HuH-7.5 (cell line): ENCODE results near the gene RNF130.
A peak's percentile ranks its signal among the peaks of the same experiment; 100 is the strongest.

Source experiments
- DNase-seq: peaks from one replicate; pipeline ENCODE4 v3.0.0; 2011; ENCODE audit warnings: low spot score

Gene RNF130, protein sequence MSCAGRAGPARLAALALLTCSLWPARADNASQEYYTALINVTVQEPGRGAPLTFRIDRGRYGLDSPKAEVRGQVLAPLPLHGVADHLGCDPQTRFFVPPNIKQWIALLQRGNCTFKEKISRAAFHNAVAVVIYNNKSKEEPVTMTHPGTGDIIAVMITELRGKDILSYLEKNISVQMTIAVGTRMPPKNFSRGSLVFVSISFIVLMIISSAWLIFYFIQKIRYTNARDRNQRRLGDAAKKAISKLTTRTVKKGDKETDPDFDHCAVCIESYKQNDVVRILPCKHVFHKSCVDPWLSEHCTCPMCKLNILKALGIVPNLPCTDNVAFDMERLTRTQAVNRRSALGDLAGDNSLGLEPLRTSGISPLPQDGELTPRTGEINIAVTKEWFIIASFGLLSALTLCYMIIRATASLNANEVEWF

DNA sequence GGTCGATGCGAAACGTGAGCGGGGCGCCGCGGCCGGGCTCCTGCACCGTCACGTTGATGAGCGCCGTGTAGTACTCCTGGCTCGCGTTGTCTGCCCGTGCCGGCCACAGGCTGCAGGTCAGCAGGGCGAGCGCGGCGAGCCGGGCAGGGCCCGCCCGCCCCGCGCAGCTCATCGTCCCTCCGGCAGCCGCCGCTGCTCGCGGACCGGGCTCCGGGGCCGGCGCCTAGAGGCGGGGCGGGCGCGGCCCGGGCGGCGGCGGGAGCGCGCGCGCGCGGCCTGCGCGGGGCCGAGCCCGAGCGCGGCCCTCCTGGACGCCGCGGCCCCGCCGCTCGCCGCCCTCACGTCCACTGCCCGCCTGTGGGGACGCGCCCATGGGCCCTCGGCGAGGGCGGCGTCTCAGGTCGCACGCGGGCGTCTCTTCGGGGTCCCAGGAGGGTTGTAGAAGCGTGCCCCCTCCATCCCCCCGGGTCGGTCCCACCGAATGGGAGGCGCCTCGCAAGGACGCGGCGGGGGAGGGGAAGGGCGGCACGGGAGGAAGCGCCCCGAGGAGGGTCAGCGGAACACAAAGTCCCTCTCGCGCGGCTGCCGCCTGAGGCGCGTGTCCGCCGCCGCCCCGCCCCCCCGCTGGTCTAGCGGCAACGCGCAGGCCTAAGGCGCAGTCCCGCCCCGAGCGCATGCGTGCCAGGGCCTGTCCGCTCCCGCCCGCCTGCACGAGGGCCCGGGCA lies at the start of gene RNF130:
TSS of gene RNF130 (minus strand) at position 229 of the 725 bp plus-strand sequence. CDS start at position 172, 57 bp downstream.
- DNase-seq = peak; percentile 95

DNA sequence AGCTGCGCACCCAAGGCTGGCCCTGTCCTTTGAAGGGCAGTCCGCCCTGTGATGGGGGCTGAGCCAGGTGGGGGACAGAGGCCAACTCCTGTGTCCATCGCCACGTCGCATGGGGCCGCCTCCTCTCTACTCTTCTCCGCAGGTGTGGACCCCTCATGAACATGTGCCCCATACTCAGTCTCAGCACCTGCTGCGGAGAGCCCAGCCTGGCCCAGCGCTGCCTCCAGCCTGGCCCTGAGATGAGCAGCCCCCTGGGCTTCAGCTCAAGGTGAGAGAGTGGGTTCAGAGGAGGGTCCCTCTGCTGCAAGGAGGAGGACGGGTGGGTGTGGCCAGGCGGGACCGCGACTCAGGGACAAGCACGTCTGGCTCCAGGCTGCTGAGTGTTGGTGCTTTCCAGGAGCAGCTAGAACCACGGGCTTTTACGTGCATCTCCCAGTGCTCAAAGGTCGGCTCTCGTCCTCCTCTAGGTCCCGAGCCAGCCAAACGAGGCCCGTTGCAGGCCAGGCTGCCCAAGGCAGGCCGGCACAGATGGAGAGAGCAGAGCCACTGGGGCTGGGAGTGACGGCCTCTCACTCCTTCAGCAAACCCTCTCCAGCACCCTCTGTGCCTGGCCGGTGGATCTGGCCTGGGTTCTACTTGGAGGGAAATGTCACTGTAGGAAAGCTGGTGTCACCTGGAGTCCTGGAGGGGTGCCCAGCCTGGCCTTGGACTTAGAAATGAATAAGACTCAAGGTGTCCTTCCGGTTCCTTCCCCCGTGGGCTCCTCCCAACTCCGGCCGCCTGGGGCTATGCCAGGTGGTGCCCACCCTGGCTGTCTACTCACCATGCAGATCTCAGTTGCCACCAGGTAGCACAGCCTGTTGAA lies 48.9 kb upstream of the RNF130 start:
- DNase-seq = no peak

DNA sequence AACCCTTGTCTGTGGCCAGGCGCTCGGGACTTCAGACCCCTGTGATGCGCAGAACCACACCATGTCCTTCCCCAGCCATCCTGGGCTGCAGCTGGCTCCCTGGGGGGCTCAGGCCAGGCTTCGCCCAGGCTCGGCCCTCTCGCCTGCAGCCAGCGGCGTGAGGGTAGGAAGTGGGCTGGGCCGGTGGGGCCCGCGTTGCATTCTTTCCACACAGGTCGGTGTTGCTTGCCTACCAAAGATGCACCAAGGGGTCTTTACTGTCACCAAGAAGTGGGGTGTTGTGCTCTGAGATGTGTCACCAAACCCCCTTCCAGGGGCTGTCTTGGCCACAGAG lies 48.3 kb upstream of the RNF130 start:
- DNase-seq = no peak

DNA sequence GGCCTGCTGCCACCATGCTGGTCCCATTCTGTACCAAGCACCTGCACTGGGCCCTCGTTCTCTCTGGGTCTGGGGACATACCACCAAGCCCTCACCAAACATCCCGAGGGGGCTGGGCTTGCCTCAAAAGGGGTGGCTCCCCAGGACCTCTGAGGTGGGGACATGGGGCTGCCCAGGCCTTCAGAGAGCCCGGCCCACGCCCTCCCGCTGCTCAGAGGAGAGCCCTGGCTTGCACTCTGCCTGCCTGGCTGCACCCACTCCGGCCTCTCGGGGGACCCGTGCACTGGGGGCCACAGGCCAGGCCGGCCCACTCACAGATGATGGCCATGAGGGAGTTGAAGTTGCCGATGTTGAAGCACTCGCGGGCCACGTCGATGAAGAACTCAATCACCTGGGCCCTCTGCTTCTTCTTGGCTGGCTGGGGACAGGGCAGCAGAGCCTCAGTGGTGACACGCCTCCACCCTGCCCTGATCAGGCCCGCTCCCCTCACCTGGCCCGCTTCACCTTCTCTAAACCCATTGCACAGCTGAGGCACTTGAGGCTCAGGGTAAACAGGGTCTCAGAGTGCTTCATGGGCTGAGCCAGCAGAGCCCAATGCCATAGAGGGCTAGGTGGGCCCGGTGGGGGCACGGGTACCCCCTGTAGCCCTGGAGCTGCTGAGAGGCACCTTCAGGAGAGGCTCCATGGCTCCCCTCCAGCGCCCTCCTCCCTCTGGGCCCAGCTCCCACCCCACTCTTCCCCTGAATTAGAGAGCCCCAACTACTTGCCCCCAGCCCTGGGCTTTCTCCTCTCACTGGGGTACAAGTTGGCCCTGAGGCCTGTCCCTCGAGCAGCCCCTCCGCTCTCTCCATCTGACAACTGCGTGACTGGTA lies 47.7 kb upstream of the RNF130 start:
- no peak for DNase-seq

DNA sequence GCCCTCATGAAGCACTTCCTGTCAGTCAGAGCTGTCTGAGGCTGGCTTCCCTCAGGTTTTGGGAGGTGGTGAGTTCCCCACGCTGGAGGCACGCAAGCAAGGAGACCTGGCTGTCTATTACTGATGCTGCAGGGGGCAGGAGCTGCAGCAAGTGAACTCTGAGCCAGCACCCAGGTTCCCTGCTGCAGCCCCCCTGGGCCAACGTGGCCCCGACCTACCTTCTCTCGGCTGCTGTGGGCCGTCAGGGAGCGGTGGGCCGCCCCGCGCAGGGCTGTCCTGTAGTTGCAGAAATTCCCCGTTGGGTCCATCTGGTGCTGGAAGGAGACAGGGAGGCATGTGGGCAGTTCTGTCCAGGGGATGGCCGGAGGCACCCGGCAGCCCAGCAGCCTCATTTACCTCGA lies 46.8 kb upstream of the RNF130 start:
- no peak for DNase-seq

DNA sequence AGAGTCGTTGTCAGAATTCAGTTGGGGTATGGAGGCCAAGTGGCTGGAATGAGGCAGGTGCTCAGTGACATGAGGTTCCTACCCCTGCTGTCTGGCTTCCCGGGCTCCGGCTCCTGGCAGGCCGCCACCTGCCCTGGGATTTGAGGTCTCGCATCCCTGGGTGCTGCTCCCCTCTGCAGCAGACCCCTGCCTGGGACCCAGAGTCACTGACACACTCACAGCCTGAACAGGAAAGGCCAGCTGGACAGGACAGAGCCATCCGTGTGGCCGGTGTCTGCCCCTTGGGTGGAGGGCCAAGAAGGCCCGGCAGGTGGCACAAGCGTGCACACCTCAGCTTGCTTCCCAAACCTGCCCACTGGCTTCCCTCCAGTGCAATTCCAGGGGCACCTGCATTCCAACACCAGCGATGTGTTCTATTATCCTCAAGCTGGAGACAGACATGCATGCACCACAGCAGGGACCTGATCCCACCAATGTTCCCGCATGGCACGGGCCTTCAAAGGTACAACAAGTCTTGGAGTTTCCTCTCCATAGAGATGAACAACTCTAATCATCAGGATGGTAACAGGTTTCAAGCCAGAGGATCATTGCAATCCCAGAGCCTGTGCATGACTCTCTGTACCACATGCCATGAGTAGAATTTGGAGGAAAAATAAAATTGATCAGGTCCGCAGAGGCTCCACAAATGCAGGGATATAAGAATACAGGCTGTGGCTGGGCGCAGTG lies 45.6 kb upstream of the RNF130 start:
- DNase-seq = peak; percentile 87

DNA sequence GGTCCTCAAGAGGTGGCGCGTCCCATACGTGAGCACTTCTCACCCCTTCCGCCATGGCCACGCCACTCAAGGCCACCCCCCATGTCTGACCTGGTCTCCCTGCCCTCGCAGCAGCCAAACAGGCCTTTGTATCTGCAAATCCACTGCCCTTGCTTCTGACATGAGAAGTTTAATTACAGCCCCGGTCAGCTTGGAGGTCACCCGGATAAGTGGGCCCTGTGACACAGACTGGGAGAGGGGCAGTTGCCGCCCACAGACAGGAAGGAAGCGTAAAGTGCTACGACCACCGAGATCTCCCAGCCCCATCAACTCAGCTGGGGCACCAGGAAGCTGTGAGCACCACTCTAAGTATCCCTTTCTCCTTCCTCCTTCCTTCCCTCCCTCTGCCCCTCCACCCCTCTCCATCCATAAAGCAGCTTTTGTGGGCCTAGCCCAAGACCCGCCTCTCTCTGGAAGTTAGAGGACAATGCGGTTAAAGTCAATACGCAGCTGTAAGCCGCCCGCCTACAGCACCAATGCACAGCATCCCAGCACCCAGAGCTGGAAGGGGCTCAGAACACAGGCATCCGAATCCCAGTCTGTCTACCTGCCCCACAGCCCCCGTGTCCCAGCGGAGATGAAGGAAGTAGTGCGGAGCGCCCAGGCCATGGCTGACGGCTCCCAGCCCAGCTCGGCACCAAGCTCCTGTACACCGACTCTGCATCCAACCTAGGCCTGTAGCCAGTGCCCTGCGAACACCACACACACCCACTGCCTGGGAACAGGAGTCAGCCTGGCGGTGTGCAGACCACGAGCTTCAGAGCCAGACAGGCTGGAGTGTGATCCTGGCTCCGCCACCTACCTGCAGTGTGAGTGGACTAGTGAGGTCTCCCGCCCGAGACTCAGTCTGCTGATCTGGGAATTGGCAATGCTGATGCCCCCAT lies 44.8 kb upstream of the RNF130 start:
- DNase-seq = no peak

DNA sequence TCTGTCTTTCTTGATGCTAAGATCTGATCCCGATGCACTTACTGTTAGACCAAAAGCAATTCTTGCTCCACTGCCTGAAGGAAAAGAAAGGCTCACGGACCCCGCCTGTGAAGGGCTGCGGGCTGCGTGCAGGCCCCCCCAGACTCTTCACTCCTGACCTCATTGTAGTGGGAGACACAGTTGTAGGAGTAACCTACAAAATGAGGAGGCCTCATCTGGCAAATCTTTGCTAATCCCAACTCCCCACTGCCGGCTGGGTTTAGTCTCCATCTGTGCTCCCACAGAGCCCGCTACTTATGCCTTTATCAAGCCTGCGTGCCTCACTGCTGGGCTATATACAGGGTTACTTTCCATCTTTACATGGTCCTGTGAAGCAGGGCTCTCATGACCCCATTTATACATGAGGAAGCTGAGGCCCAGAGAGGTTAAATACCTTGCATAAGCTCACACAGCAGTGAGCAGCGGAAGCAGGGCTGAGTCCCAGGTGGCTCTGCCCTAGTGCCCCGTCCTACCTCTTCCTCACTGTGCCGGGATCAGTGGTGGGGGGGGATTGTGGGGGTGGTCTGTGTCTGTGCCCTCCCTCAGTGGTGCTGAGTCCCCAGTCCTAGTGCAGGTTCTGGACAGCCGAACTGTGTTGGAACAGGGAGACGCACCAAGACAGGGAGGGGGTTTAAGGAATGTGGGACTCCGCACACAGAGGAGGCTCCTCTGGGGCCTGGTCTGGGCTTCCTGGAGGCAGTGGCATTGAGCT lies 43.9 kb upstream of the RNF130 start:
- DNase-seq = no peak

DNA sequence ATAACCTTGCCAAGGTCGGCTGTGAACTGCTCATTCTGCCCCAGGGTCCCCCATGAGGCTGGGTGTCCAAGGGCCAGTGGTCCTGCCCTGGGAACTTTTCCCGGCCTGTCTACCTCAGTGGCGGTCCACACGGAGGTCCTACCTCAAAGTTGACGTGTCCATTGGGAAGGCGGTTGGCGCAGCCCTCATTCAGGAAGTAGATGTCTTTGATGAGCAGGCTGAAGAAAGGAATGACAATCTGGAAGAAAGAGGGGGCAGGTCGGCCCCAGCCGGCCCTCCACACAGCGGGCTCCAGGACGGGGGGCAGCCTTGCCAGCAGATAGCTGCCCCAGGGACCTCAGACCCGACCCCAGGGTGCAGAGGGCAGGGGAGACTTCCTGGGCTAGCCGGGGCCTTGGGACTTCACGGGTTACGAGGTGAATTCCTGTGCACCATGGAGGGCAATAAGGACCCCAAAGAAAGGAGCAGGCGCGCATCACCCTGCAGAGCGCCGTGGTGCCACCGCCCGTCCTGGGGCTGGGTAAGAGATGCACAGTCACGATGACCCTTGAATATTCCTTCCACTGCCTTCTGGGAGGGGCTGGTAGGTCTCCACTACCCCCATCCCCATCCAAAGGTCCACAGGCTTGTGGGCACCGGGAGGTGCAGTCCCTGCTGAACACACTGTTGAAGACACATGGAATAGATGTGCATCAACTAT lies 42.9 kb upstream of the RNF130 start:
- DNase-seq = no peak

DNA sequence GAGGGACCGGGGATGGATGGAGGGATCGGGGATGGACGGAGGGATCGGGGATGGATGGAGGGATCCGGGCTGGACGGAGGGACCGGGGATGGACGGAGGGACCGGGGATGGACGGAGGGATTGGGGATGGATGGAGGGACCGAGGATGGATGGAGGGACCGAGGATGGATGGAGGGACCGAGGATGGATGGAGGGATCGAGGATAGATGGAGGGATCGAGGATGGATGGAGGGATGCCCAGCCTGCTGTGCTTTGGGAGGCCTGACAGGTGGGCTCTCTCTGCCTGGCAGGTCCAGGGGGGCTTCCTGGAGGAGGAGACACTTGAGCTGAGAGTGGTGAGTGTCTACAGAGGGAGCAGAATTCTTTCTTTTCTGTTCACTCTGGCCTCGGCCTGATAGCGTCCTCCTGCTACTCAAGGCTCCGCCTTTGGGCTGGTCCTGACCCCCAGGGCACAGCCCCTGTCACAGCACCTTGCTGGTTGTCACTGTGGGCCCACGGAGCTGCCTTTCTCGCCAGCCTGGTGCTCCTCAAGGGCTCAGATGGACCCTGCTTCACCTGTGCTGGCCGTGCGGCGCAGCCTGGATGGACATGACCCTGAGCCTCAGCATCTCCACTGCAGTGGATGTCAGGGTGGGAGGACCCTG lies 42.2 kb upstream of the RNF130 start:
- no peak for DNase-seq

DNA sequence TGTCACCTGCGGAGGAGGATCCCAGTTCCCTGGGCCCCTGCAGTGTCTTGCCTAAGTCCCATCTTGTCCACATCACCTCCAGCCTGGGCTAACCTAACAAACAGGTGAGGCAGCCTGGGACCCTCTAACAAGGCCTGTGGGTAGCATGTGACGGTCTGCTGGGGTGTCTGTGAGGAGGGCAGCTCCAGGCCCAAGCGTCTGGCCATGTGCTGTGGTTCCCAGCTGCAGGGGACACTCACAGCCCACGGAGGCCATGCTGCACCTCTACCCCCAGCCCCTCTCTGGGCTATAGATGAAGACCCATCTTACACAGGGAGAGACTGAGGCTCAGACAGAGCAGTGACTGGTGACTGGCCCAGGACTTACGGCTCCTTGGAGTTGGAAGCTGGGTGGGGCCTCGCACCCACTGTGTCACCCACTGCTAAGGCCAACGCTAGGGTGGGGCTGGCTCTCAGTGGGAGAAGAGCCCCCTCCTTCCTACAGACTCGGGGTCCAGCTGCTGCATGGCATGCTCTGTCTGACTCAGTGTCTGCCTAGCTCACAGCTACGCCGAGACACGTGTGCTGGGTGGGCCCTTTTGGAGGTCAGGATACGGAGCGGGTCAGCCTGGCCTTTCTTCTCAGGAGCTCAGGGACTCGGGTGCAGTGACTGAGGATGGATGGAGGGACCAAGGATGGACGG lies 40.8 kb upstream of the RNF130 start:
- no peak for DNase-seq

DNA sequence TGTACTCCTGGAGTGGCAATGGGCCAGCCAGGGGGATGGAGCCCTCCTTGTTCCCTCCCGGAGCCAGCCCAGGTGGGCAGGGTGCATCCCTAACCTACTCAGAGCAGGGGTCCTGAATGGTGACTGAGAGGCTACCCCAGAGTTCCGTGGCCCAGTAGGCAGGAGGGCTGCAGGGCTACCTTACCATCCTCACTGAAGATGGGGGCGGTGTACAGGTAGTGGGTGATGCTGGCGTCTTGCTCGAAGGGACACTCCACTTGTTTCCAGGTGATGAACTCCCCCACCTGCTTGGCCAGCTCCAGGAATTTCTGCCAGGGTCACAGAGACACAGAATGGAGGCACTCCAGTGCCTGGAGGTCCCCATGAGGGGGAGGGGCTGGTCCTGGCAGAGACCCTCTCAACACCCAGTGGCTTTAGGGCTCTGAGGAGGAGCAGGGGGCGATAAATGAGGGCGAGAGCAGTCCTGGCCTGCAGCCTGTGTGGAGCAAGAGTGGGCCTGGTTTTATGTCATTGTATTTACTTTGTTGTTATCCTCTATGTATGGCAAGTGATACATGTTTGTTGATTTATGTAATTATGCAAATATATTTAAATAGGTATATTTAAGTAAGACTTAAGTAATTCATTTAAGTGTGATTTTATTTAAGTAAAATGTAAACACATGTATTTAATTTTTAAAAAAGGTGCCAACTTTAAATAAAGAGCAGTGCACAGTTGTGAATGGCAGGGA lies 39.9 kb upstream of the RNF130 start:
- no peak for DNase-seq

DNA sequence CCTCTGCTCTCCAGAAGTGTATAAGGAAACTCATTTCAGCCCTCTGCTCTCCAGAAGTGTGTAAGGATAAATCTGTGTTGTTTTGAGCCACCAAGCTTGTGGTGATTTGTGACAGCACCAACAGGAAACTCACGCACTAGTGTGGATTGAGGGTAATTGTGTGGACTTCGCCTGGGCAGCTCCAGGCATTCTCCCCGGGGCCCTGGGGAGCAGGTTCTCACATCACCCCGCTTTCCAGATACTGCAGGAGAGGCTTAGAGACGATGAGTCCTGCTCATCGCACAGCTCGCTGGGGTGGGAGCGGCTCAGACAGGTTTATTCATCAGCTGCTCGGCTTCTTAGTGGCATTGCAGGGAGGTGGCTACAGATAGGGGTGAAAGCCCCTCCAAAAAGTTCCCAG lies 38.4 kb upstream of the RNF130 start:
- DNase-seq = no peak

DNA sequence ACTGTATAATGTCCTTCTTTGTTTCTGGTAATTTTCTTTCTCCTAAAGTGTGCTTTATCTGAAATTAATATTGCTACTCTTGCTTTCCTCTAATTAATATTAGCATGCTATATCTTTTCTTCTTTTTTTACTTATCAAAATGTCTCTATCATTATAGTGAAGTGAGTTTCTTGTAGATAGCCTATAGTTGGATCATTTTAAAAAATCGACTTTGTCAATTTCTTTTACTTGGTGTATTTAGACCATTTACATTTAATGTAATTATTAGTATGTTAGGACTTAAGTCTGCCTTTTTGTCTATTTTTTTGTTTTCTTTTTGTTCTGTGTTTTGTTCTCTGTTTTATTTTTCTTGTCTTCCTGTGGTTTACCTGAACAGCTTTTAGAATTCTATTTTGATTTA lies 35.4 kb upstream of the RNF130 start:
- DNase-seq = no peak

DNA sequence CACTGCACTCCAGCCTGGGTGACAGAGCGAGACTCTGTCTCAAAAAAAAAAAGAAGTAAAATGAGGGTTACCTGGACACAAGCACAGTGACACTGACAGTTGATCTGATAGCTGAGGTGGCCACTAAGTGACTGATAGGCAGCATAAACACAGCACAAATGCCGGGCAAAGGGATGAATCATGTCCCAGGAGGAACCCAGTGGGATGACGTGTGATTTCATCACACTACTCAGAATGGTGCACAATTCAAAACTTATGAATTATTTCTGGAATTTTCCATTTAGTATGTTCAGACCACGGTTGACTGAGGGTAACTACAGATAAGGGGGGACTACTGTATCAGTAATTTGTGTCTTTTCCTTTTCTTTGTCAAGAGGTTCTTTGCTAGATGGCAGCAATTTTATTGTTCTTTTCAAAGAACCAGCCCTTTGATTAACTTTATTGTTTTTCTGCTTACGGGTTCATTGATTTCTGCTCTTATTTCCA lies 34.3 kb upstream of the RNF130 start:
- no peak for DNase-seq

DNA sequence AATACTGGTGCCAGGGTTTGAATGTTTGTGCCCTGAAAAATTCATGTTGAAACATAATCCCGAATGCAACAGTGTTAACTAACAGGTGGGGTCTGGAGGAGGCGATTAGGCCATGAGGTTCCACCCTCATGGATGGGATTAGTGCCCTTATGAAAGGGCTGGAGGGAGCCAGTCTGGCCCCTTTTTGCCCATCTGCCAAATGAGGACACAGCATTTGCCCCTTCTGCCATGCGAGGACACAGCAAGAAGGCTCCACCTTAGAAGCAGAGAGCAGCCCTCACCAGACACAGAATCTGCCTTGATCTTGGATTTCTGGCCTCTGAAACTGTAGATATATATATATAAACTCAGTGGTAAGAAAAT lies 32.6 kb upstream of the RNF130 start:
- DNase-seq = no peak
